GM18526 (cell line): ENCODE data around the gene FHAD1.

Experiments
- POLR2A ChIP-seq: IDR thresholded peaks from 3 replicates; pipeline ENCODE4 v1.6.1; 2011; ENCODE audit not compliant: insufficient read length; ENCODE audit errors: extremely low read depth

The FHAD1 gene

GRCh38 chr1:15413563-15414444 lies 166.8 kb downstream of the FHAD1 start:
- no peak for TF ChIP-seq POLR2A

- TF ChIP-seq POLR2A = no peak
Observed at GRCh38 chr1:15414445-15414983, 167.5 kb downstream of the FHAD1 start.

GRCh38 chr1:15417059-15417934 lies 170.3 kb downstream of the FHAD1 start:
- TF ChIP-seq POLR2A = no peak

GRCh38 chr1:15418806-15419515 lies 171.9 kb downstream of the FHAD1 start:
- no peak for TF ChIP-seq POLR2A

- TF ChIP-seq POLR2A = no peak
Observed at GRCh38 chr1:15420853-15421465, 173.9 kb downstream of the FHAD1 start.

GRCh38 chr1:15422871-15423270 lies 175.8 kb downstream of the FHAD1 start:
- no peak for TF ChIP-seq POLR2A

GRCh38 chr1:15423355-15424077 lies 176.5 kb downstream of the FHAD1 start:
- no peak for TF ChIP-seq POLR2A

- TF ChIP-seq POLR2A = no peak
Observed at GRCh38 chr1:15424146-15424667, 177.2 kb downstream of the FHAD1 start.

- no peak for TF ChIP-seq POLR2A
Observed at GRCh38 chr1:15424981-15425380, 178.0 kb downstream of the FHAD1 start.

GRCh38 chr1:15425521-15425920 lies 178.5 kb downstream of the FHAD1 start:
- TF ChIP-seq POLR2A = no peak

- TF ChIP-seq POLR2A = no peak
Observed at GRCh38 chr1:15425958-15426357, 178.9 kb downstream of the FHAD1 start.

- TF ChIP-seq POLR2A = no peak
Observed at GRCh38 chr1:15426492-15427279, 179.7 kb downstream of the FHAD1 start.

GRCh38 chr1:15427280-15427666 lies 180.2 kb downstream of the FHAD1 start:
- TF ChIP-seq POLR2A = no peak
